ENCODE results near the gene CCDC97.

- TF ChIP-seq CTCF (IDR thresholded peaks at IDR 0.05) (no peak), RCOR1 (IDR thresholded peaks at IDR 0.05; ENCODE audit: low read length) (no peak), RXRA (IDR thresholded peaks at IDR 0.05; ENCODE audit: borderline replicate concordance, low read depth) (no peak)
These were observed 11.5 kb upstream of the CCDC97 start for GRCh38 chr19:41298348-41298964.

Measured in SK-N-SH (cell line).